ENCODE results near the gene CORO6. TPM values are rescaled to one million over a fixed set of nuclear protein-coding genes. Genes with fewer than 3 reads are reported as not detected.

The CORO6 gene
- polyA plus RNA-seq, 5 donors: 3.4 to 8.2 (median 5.5) TPM

GRCh38 chr17:29591146-29591736, 31.5 kb downstream of the CORO6 start:
- DNase-seq: peak; percentile 52 to 57

DNA sequence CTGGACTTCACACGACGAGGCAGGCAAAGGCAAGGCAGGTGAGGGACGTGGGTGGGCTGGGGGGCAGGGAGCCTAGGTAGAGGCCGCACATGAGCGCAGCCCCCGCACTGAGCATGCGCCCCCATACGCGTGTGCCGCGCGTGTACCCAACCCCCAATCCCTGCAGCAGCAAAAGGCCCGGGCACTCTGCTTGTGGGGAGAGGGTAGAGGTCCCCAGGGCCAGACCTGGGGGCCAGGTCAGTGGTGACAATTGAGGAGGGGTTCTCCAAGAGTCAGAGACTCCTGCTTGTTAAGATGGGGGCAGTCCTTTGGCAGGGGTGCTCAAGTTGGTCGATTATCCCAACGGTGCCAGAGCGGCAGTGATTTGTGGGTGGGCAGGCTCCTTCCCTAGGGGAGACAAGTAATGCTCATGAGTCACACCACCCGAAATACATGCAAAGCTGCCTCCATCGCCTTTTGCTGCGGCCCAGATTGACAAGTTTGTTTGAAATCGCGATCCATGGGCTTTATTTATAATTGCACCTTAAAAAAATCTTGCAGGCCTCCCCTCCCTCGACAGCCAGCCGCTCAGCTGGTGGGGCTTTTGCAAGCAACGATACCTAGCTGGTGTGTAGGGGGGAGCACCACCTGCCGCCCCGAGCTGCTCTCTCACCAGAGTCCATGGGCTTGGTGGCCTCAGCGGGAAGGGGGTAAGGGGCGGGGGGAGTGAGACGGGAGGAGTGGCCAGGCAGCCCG, 32.1 kb downstream of the CORO6 start:
- DNase-seq: no peak

DNA sequence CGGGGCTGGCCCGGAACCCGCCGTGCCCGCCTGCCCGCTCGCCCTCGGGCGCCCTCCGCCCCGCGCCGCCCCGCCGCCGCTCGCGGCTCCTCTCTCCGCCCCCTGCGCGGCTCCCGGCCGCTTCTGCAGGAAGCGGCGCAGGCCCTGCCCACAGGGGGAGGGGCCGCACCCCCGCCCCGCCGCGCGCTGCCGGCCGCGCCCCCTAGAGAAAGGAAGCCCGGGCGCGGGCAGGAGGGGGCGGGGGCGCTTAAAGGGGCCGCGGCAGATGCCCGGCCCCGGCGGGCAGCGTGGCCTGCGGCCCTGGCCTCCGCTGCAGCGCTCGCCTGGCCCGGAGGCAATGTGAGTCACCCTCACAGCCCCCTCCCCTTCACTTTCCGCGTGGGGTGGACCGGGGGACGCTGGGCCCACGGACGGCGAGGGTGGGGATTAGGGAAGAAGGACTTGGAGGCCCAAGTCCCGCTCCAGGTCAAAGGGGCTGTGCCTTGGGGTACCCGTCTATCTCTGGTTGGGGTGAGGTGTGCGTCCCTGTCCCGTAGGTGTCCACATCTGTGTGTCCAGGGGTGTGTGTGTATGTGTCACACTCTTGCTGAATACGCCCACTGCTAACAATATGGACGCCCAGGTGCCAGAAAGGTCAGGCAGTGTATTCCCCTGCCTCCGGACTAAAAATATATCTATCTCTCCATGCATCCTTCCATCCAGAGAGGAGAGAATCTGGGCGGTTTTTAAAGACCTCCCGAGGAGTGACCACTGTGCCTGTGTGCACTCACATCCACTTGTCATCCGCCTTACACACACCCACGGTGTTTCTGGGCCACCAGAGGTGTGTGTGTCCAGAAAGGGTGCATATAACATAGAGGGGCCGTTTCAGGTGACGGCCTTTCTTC, 32.9 kb downstream of the CORO6 start, which contains the start of gene GIT1:
Gene GIT1, minus strand, starts transcription at position 125 of the 887 bp plus-strand sequence. CDS start 270 bp downstream, outside the sequence.
- DNase-seq: peak; percentile 81 to 83

DNA sequence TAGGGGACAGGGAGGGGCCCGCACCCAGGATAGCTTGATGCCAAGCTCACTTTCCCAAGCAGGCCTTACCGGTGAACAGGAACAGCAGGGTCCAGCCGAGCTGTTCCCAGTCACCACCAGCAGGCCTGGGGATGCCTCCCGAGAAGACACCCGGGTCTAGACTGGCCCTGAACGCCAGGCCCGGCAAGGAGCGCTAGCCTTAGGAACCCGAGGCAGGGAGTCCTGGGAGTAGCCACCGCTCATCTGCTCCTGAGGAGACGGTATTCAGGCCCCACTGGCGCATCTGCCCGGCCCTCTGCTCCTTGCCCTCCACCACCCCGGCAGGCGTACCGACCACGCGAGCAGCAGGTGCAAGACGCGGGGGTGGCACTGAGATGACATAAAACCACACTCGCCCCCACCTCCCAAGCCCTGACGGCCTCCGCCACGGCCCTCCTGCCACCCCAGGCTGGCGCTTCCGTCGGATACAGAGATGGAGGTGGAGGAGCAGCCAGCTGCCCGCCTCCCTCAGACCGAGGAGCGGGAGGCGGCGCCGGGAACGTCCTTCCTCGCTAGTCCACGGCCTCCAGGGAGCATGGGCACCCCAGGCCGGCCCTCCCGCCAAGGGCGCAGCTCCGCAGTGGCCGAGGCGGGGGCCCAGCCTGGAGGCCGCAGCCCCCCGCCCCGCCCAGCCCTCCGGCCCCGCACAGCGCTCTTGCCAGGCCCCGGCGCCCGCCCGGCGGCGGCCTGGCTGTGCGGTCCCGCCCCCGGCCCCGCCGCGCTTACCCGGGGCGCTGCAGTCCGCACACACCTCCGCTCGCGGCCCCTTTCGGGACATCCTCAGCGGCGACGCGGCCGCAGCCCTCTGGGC, 33.9 kb downstream of the CORO6 start:
- DNase-seq: no peak

DNA sequence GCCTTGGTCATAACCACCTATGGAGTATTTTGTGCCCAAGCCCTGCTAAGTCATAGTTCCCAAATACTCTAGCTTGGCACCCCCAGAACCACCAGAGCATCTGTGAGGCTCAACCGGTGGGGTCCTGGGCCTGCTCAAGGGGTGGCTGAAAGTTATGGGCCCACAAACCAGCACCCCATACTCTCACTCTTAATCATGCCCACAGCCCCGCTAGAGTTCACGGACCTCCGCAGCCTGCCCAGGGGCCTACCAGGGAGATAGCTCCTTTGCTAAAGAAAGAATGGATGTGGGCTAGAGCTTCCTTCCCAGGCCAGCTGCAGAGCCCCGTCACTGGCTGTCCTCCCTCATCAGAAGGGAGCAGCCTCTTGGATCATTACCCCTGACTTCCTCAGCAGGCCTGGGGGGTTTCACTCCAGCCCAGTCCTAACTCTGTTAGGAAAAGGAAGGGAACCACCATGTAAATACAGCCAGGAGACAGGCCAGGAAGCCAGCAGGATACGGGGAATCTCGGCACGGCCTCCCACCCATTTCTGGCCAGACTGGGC, 34.6 kb downstream of the CORO6 start:
- DNase-seq: no peak

GRCh38 chr17:29587591-29587990, 35.1 kb downstream of the CORO6 start:
- no peak for DNase-seq

DNA sequence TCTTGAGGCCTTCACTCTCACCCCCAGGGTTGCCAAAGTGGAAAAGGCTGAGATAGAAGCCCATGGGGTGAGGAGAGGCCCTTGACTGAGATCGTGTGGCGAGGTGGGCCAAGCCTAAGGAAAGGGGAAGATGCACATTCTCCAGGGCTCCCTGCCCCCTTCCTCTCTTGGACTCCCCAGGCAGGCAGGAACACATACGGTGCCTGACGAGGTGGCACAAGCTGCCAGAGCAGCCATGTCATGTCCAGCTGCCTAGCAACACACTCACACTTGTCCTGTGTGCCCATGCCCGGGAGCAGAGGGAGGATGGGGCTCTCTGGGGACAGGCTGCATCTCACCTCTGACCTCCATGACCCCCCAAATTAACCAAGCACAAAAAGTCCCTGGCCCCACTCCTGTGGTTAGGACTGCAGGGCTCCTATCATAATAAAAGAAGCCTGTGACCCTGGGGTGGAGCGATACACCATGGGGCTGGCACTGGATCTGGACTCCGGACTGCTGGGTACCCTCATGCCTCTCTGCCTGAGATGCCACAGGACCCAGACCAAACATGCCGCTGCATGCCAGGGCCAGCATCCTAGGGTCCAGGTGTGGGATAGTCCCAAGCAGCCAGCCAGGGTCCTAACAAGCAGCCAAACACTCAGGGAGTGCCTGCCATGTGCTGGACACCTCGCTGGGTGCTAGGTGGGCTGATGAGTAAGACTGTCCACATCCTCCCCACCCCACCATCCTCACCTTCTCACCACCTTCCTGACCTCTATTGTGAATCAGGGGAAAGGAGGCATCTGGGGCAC, 35.8 kb downstream of the CORO6 start:
- no peak for DNase-seq

DNA sequence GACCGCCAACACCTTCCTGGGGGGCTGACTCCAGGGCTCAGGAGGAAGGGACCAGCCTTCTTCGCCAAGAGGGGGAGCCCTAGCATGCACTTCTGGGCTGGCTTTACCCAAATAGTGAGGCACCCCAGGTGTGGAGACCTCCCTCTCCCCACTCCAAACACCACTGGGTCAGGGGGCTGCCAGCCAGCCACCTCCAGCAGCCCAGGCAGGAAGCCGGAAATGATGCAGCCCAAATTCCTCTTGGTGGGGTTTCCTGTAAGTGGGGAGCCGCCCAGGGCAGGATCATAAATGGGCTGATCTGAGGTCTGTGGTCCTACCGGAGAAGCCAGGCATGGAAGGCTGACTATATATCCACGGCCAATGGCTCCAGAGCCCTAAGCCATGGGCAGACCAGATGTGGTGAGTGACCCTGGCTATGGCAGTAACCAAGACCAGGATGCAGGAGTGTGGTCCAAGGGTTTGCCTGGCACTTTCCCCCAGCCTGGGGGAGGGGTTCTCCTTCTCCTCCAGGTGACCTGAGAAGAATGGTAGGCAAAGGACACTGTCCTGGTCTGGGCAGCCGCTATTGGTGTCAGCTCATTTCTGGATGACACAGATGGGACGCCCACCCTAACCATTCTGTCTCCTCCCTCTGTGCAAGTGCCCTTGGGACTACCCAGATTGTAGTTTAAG, 37.5 kb downstream of the CORO6 start:
- no peak for DNase-seq

- no peak for DNase-seq
Measured at GRCh38 chr17:29584452-29585079, 38.1 kb downstream of the CORO6 start.

GRCh38 chr17:29583324-29584248, 39.1 kb downstream of the CORO6 start:
- no peak for DNase-seq

DNA sequence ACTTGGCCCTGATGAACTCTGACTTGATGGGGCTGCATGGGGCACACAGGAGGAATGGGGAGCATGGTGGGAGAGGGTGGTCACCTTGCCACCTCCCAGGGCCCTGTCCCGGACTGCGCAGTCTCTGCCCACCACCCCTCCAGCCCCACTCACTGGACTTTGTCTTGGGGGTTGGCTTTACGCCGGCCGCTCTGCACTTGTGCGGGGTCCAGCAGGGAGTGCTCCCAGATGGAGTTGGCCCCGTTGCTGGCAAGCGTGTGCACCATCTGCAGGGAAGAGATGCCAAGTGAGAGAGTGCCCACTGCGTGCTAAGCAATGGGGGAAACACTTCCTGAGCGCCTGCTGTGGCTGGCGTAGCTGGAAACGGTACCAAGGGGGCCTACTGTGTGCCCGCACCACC, 39.9 kb downstream of the CORO6 start:
- no peak for DNase-seq

GRCh38 chr17:29582254-29582765, 40.4 kb downstream of the CORO6 start:
- no peak for DNase-seq

GRCh38 chr17:29581583-29582253, 41.0 kb downstream of the CORO6 start:
- DNase-seq: no peak

GRCh38 chr17:29579866-29580771, 42.6 kb downstream of the CORO6 start:
- no peak for DNase-seq

GRCh38 chr17:29578626-29579485, 43.9 kb downstream of the CORO6 start:
- DNase-seq: no peak

Measured in right lung (tissue), 5 donors.